ENCODE results near the gene SYN1. TPM values are rescaled to one million over a fixed set of nuclear protein-coding genes. Genes with fewer than 3 reads are reported as not detected.

The SYN1 gene
- total RNA-seq, 1 donor from 2014 or later = 5.7 TPM

- TF ChIP-seq CTCF (IDR thresholded peaks at IDR 0.05) = no peak
- H3K27ac ChIP-seq = no peak overlapping the region
- no peaks in the 10 kb centered on the region for H3K9me3 ChIP-seq
- DNase-seq (ENCODE audit: low spot score in 2 of 2) = no peak
- intact Hi-C loops (cut with DNase I) = no loop called here
- H3K27me3 ChIP-seq = no peaks in the 10 kb centered on the region
- H3K4me3 ChIP-seq = no peak overlapping the region
- no peaks in the 10 kb centered on the region for H3K4me1 ChIP-seq
- H3K36me3 ChIP-seq = peaks cover 27 to 29% of the 10 kb centered on the region in 2 donors
Observed at GRCh38 chrX:47633689-47634590, 14.3 kb upstream of the SYN1 start.

GRCh38 chrX:47632666-47633065, 13.0 kb upstream of the SYN1 start:
- no peak overlapping the region for H3K27ac ChIP-seq
- no peak overlapping the region for H3K4me3 ChIP-seq
- DNase-seq (ENCODE audit: low spot score in 2 of 2) = no peak
- no peaks in the 10 kb centered on the region for H3K27me3 ChIP-seq
- intact Hi-C loops (cut with DNase I) = no loop called here
- H3K4me1 ChIP-seq = no peaks in the 10 kb centered on the region
- TF ChIP-seq CTCF (IDR thresholded peaks at IDR 0.05) = no peak
- H3K9me3 ChIP-seq = no peaks in the 10 kb centered on the region
- peaks cover 18% of the 10 kb centered on the region in 2 donors for H3K36me3 ChIP-seq

DNA sequence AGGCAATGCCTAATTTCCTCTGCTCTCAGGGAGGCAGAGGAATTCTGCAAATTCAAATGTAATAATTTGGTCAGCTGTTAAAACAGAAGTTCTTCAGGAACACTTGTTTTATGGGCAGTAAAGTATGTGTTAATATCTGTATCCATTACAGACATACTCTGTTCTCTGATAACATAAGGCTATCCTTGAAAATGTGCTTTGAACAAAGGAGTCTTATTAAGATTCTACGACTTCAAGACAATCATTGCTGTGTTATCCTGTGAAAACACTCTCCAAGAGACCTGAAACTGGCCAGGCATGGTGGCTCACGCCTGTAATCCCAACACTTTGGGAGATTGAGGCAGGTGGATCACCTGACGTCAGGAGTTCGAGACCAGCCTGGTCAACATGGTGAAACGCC, 12.0 kb upstream of the SYN1 start:
- Histone ChIP-seq H3K4me1 (no peaks in the 10 kb centered on the region), H3K9me3 (no peaks in the 10 kb centered on the region), H3K27ac (no peak overlapping the region), H3K36me3 (peaks cover 13% of the 10 kb centered on the region in 2 donors), H3K4me3 (no peak overlapping the region), H3K27me3 (no peaks in the 10 kb centered on the region)
- intact Hi-C loops (cut with DNase I) = no loop called here
- no peak for TF ChIP-seq CTCF (IDR thresholded peaks at IDR 0.05)
- DNase-seq (ENCODE audit: low spot score in 2 of 2) = no peak

GRCh38 chrX:47629419-47630200, 10.0 kb upstream of the SYN1 start, which contains the start of gene CFP:
Gene CFP, minus strand, starts transcription at chrX:47629930. Its CDS starts 86 bp downstream, at chrX:47629844.
- H3K4me3 ChIP-seq = no peak within 1 kb of the TSS
- intact Hi-C loops (cut with DNase I) = no loop called here
- H3K27me3 ChIP-seq = no peaks in the 10 kb centered on the region
- H3K27ac ChIP-seq = no peak within 1 kb of the TSS
- no peaks in the 10 kb centered on the region for H3K4me1 ChIP-seq
- no peak for DNase-seq (ENCODE audit: low spot score in 2 of 2)
- peaks cover under 1 to 2% of the 10 kb centered on the region in 2 donors for H3K36me3 ChIP-seq
- no peak for TF ChIP-seq CTCF (IDR thresholded peaks at IDR 0.05)
- no peaks in the 10 kb centered on the region for H3K9me3 ChIP-seq

GRCh38 chrX:47628982-47629381, 9.3 kb upstream of the SYN1 start:
- no peak for TF ChIP-seq CTCF (IDR thresholded peaks at IDR 0.05)
- Histone ChIP-seq H3K27ac (no peak overlapping the region), H3K27me3 (no peaks in the 10 kb centered on the region), H3K36me3 (no peaks in the 10 kb centered on the region), H3K4me1 (no peaks in the 10 kb centered on the region), H3K4me3 (no peak overlapping the region), H3K9me3 (no peaks in the 10 kb centered on the region)
- DNase-seq (ENCODE audit: low spot score in 2 of 2) = no peak
- intact Hi-C loops (cut with DNase I) = no loop called here

Data from ascending aorta (tissue), 2 donors.